ENCODE data around the gene COL20A1. TPM values are rescaled to one million over a fixed set of nuclear protein-coding genes. Genes with fewer than 3 reads are reported as not detected.

Gene COL20A1
- total and polyA plus RNA-seq, 2 of the 13 experiments (the other 11 are each of a cell fraction or from before 2014, with no cell fraction given), result not detected

- TF ChIP-seq ZNF564 (CRISPR knock-in tag; IDR thresholded peaks at IDR 0.05) (no peak), JUND (CRISPR knock-in tag; IDR thresholded peaks at IDR 0.05) (peak; percentile 78; the same call in 1 of the 2 replicates), TCF12 (IDR thresholded peaks at IDR 0.05) (no peak), TCF12 (CRISPR knock-in tag; IDR thresholded peaks at IDR 0.05) (0 out of 2 replicates have a peak, but pooled peaks have one; percentile 41), HOXA3 (CRISPR knock-in tag; IDR thresholded peaks at IDR 0.05) (no peak), ZNF263 (CRISPR knock-in tag; IDR thresholded peaks at IDR 0.05) (0 out of 2 replicates have a peak, but pooled peaks have one; percentile 12), HMGA1 (CRISPR knock-in tag; conservative IDR thresholded peaks at IDR 0.05) (no peak), ZNF383 (CRISPR knock-in tag; IDR thresholded peaks at IDR 0.05; ENCODE audit: borderline replicate concordance) (no peak), SP140L (CRISPR knock-in tag; IDR thresholded peaks at IDR 0.05; ENCODE audit: borderline replicate concordance) (no peak), SMARCE1 (IDR thresholded peaks at IDR 0.05; ENCODE audit: borderline replicate concordance) (no peak), GRHL1 (CRISPR knock-in tag; conservative IDR thresholded peaks at IDR 0.05) (no peak), MXD3 (CRISPR knock-in tag; IDR thresholded peaks at IDR 0.05) (peak; percentile 37; the same call in 1 of the 2 replicates), HNF1B (CRISPR knock-in tag; IDR thresholded peaks at IDR 0.05) (0 out of 2 replicates have a peak, but pooled peaks have one; percentile 40), ZNF839 (CRISPR knock-in tag; IDR thresholded peaks at IDR 0.05; ENCODE audit: borderline replicate concordance) (no peak), JUN (CRISPR knock-in tag; IDR thresholded peaks at IDR 0.05) (no peak), ZNF768 (CRISPR knock-in tag; IDR thresholded peaks at IDR 0.05) (peak; percentile 19; the same call in 1 of the 2 replicates)
- TF ChIP-seq, protein P1, sequence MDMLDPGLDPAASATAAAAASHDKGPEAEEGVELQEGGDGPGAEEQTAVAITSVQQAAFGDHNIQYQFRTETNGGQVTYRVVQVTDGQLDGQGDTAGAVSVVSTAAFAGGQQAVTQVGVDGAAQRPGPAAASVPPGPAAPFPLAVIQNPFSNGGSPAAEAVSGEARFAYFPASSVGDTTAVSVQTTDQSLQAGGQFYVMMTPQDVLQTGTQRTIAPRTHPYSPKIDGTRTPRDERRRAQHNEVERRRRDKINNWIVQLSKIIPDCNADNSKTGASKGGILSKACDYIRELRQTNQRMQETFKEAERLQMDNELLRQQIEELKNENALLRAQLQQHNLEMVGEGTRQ (IDR thresholded peaks at IDR 0.05; ENCODE audit: low read depth, low read length), result no peak
- TF ChIP-seq, protein P1 (CRISPR knock-in tag; IDR thresholded peaks at IDR 0.05; ENCODE audit: borderline replicate concordance), result no peak
- TF ChIP-seq, protein P2, sequence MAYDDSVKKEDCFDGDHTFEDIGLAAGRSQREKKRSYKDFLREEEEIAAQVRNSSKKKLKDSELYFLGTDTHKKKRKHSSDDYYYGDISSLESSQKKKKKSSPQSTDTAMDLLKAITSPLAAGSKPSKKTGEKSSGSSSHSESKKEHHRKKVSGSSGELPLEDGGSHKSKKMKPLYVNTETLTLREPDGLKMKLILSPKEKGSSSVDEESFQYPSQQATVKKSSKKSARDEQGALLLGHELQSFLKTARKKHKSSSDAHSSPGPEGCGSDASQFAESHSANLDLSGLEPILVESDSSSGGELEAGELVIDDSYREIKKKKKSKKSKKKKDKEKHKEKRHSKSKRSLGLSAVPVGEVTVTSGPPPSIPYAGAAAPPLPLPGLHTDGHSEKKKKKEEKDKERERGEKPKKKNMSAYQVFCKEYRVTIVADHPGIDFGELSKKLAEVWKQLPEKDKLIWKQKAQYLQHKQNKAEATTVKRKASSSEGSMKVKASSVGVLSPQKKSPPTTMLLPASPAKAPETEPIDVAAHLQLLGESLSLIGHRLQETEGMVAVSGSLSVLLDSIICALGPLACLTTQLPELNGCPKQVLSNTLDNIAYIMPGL (CRISPR knock-in tag; IDR thresholded peaks at IDR 0.05; ENCODE audit: borderline replicate concordance in 1 of 2, low read depth in 1 of 2), result 0 out of 4 replicates have a peak, but pooled peaks of 1 of the 2 experiments have one; percentile 21
- TF ChIP-seq, protein P3, sequence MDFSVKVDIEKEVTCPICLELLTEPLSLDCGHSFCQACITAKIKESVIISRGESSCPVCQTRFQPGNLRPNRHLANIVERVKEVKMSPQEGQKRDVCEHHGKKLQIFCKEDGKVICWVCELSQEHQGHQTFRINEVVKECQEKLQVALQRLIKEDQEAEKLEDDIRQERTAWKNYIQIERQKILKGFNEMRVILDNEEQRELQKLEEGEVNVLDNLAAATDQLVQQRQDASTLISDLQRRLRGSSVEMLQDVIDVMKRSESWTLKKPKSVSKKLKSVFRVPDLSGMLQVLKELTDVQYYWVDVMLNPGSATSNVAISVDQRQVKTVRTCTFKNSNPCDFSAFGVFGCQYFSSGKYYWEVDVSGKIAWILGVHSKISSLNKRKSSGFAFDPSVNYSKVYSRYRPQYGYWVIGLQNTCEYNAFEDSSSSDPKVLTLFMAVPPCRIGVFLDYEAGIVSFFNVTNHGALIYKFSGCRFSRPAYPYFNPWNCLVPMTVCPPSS (IDR thresholded peaks at IDR 0.05), result no peak
These were observed 19.2 kb upstream of the COL20A1 start (continued) for GRCh38 chr20:63273635-63274380.
